ENCODE data around the gene TMEM121. TPM values are rescaled to one million over a fixed set of nuclear protein-coding genes. Genes with fewer than 3 reads are reported as not detected.
"Not testable (repeated sequence)": the region's sequence is repeated elsewhere in the genome, so short reads cannot be mapped to it uniquely, and the experiment has no call there.

Gene TMEM121
- total RNA-seq, 2 donors from 2014 or later = 0.82 TPM

DNA sequence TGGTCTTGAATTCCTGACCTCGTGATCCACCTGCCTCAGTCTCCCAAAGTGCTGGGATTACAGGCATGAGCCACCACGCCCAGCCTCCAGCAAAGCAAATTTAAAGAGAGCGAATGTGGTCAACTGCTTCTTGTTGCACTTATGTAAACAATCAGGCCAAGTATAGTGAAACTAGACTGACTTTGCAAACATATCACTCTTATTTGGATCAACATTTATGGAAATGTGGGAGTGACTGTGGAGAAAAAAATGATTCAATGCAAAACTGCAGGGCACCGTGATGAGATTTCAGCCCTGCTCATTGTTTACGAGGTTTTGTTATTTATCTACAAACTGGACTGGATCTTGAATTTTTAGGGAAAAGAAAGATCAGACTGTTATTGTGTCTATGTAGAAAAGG lies 28.1 kb downstream of the TMEM121 start:
- intact Hi-C loops (cut with DNase I) = no loop called here
- H3K27ac ChIP-seq = no peak overlapping the region
- no peaks in the 10 kb centered on the region for H3K27me3 ChIP-seq
- TF ChIP-seq CTCF (IDR thresholded peaks at IDR 0.05) = no peak
- H3K36me3 ChIP-seq = no peaks in the 10 kb centered on the region
- no peaks in the 10 kb centered on the region for H3K9me3 ChIP-seq
- H3K9ac ChIP-seq (ENCODE audit: low read depth in 2 of 2, low read length in 2 of 2) = no peak overlapping the region
- DNase-seq = no peak
- H3K4me3 ChIP-seq = no peak overlapping the region
- H3K4me1 ChIP-seq = no peaks in the 10 kb centered on the region

- H3K9me3 ChIP-seq; H3K4me1 ChIP-seq; H3K27me3 ChIP-seq; H3K27ac ChIP-seq; H3K9ac ChIP-seq (ENCODE audit: low read depth in 2 of 2, low read length in 2 of 2); DNase-seq; intact Hi-C loops (cut with DNase I); H3K4me3 ChIP-seq; H3K36me3 ChIP-seq: not testable (repeated sequence)
Observed at GRCh38 chr14:105557671-105558070, 31.3 kb downstream of the TMEM121 start.

- H3K27ac ChIP-seq; DNase-seq; H3K4me1 ChIP-seq; intact Hi-C loops (cut with DNase I); H3K9me3 ChIP-seq; H3K9ac ChIP-seq (ENCODE audit: low read depth in 2 of 2, low read length in 2 of 2); H3K4me3 ChIP-seq; H3K27me3 ChIP-seq; H3K36me3 ChIP-seq: not testable (repeated sequence)
- TF ChIP-seq CTCF (IDR thresholded peaks at IDR 0.05) = peak; percentile 33
Observed at GRCh38 chr14:105558449-105559154, 32.2 kb downstream of the TMEM121 start.

DNA sequence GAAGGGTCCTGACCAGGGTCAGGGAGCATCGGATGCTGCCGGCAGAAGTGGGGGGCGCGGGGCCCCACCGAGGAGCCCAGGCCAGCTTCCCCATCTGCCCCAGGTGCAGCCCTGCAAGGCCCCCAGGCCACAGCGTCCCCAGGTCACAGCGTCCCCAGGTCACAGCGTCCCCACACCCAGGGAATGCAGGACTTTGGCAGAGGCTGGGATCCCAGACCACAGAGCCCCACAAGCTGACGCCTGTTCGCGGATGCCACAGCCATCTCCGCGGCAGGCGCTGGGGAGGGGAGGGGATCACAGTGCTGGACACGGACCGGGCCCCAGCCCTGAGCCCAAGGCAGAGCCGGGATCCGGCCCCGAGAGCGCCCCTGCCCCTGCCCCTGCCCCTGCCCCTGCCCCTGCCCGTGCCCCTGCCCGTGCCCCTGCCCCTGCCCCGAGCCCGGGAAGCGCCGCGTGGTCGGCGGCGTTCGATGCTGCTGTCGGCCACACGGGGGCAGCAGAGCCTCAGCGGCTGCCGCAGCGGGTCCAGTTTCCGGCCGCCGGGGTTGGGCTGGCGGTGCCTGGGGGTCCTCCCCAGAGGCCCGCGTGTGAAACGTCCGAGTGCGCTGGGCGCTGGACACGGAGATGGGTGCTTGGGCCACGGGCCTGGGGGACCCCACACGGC lies 33.1 kb downstream of the TMEM121 start:
- H3K4me3 ChIP-seq; H3K4me1 ChIP-seq; H3K27ac ChIP-seq; DNase-seq; H3K36me3 ChIP-seq; H3K9me3 ChIP-seq; H3K9ac ChIP-seq (ENCODE audit: low read depth in 2 of 2, low read length in 2 of 2); H3K27me3 ChIP-seq; intact Hi-C loops (cut with DNase I): not testable (repeated sequence)

DNA sequence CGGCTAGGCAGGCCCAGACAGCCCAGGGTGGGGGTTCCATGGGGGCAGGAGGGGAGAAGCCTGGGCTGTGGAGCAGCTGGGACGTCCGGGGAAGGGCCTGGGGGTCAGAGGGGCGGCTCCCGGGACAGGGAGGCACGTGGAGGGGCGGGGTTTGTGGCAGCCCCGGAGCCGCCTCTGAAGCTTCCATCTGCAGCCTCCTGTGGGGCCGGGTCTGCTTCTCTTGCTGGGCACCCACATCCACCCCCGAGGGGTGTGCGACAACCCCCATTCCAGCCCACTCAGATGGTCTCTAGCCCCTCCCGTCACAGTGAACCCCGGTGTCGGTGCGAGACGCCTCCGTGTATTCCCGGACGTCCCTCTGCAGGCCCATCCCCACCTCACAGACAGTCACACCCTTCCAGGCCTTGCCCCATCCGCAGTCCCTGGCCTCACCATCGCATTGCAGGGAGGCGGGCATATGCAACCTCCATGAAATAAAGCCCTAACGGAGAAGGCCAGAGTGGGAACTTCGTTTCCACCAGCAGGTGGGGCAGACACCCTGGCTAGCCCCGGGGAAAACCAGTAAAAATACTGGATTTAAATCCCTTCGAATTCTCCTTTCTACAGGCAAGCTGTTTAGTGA lies 33.8 kb downstream of the TMEM121 start:
- H3K4me1 ChIP-seq; H3K27me3 ChIP-seq; H3K27ac ChIP-seq; H3K9me3 ChIP-seq; H3K4me3 ChIP-seq; H3K9ac ChIP-seq (ENCODE audit: low read depth in 2 of 2, low read length in 2 of 2); intact Hi-C loops (cut with DNase I); DNase-seq; H3K36me3 ChIP-seq: not testable (repeated sequence)

GRCh38 chr14:105561345-105561744 lies 35.0 kb downstream of the TMEM121 start:
- H3K4me1 ChIP-seq; H3K9me3 ChIP-seq; H3K4me3 ChIP-seq; H3K27ac ChIP-seq; H3K36me3 ChIP-seq; H3K27me3 ChIP-seq; DNase-seq; intact Hi-C loops (cut with DNase I); H3K9ac ChIP-seq (ENCODE audit: low read depth in 2 of 2, low read length in 2 of 2): not testable (repeated sequence)

GRCh38 chr14:105562713-105563346 lies 36.4 kb downstream of the TMEM121 start:
- Histone ChIP-seq H3K9ac (ENCODE audit: low read depth in 2 of 2, low read length in 2 of 2) (no peak overlapping the region), H3K9me3 (no peaks in the 10 kb centered on the region), H3K4me3 (no peak overlapping the region), H3K4me1 (no peaks in the 10 kb centered on the region), H3K27ac (no peak overlapping the region), H3K36me3 (no peaks in the 10 kb centered on the region), H3K27me3 (no peaks in the 10 kb centered on the region)
- intact Hi-C loops (cut with DNase I) = no loop called here
- no peak for DNase-seq
- TF ChIP-seq CTCF (IDR thresholded peaks at IDR 0.05) = no peak
